ES-I3 (cell line): Measurements from ENCODE around the gene SULT1C3.

Experiments
- H3K36me3 ChIP-seq: 2 replicates; pipeline ENCODE4 v1.6.1; 2013; ENCODE audit warnings: mild to moderate bottlenecking, low read length, control low read depth, moderate library complexity; ENCODE audit not compliant: insufficient read depth
- H3K4me1 ChIP-seq: 2 replicates; pipeline ENCODE4 v1.6.1; 2013; ENCODE audit warnings: mild to moderate bottlenecking, control low read depth, low read length; ENCODE audit not compliant: insufficient read depth
- H3K9ac ChIP-seq: 2 replicates; pipeline ENCODE4 v1.6.1; 2013; ENCODE audit warnings: low read depth, mild to moderate bottlenecking, low read length, moderate library complexity
- H3K9me3 ChIP-seq: 2 replicates; pipeline ENCODE4 v1.6.1; 2013; ENCODE audit warnings: mild to moderate bottlenecking, low read length, moderate library complexity; ENCODE audit not compliant: control insufficient read depth, insufficient read depth

SULT1C3 gene

GRCh38 chr2:108301558-108301957 is 61.8 kb downstream of the SULT1C3 start:
- Histone ChIP-seq H3K4me1 (no peaks in the 10 kb centered on the region), H3K36me3 (no peaks in the 10 kb centered on the region), H3K9ac (no peak overlapping the region), H3K9me3 (no peaks in the 10 kb centered on the region)

GRCh38 chr2:108304975-108305374 is 65.2 kb downstream of the SULT1C3 start:
- Histone ChIP-seq H3K9ac (no peak overlapping the region), H3K4me1 (no peaks in the 10 kb centered on the region), H3K36me3 (no peaks in the 10 kb centered on the region), H3K9me3 (no peaks in the 10 kb centered on the region)

- no peaks in the 10 kb centered on the region for H3K36me3 ChIP-seq
- no peaks in the 10 kb centered on the region for H3K9me3 ChIP-seq
- no peak overlapping the region for H3K9ac ChIP-seq
- no peaks in the 10 kb centered on the region for H3K4me1 ChIP-seq
Observed at GRCh38 chr2:108305901-108306300, 66.1 kb downstream of the SULT1C3 start.

GRCh38 chr2:108309903-108310302 is 70.1 kb downstream of the SULT1C3 start:
- H3K9me3 ChIP-seq: no peaks in the 10 kb centered on the region; the same call in 1 of the 2 replicates
- H3K9ac ChIP-seq: no peak overlapping the region
- 0 out of 2 replicates have a peak, but pooled peaks cover 3% of the 10 kb centered on the region for H3K4me1 ChIP-seq
- H3K36me3 ChIP-seq: no peaks in the 10 kb centered on the region
